Measurements from ENCODE around the gene LDHD. TPM values are rescaled to one million over a fixed set of nuclear protein-coding genes. Genes with fewer than 3 reads are reported as not detected.

LDHD gene
- total and polyA plus RNA-seq, 10 of the 15 experiments (the other 5 are each of a cell fraction or from before 2014, with no cell fraction given): 0.10 to 0.12 TPM; not detected in 8

- RAD21 ChIA-PET (ENCODE audit: unreplicated experiment): interaction anchor here (1.2 to 1.9 kb wide), 2 partner anchors 47 kb away, joined by 3 to 5 read pairs; no protein-coding TSS in a partner anchor
- POLR2A ChIA-PET: interaction anchor here (1.3 kb wide), 1 partner anchor 30 kb away, joined by 3 read pairs; no protein-coding TSS in a partner anchor
- no peaks in the 10 kb centered on the region for H3K9me3 ChIP-seq (replicated peaks; ENCODE audit: control insufficient read depth, insufficient read depth, low read length)
- FAIRE-seq (no peak), ATAC-seq (no peak), DNase-seq (ENCODE audit: low read depth, low spot score) (no peak)
- BruUV-seq (replicated peaks): no TSS peak
- CTCF ChIA-PET: interaction anchor here (0.7 to 2.8 kb wide), 8 partner anchors 9 to 65 kb away, joined by 3 to 8 read pairs (median 4); partner anchors contain the start of gene ZNRF1
- TF ChIP-seq IRF4 (IDR thresholded peaks at IDR 0.05; ENCODE audit: low read depth, low read length) (no peak), ATF2 (IDR thresholded peaks at IDR 0.05; ENCODE audit: low read length) (no peak), RBBP5 (conservative IDR thresholded peaks at IDR 0.05) (no peak), ZNF384 (IDR thresholded peaks at IDR 0.05; ENCODE audit: borderline replicate concordance, low read depth, low read length) (no peak), NFIC (IDR thresholded peaks at IDR 0.05; ENCODE audit: low read depth, low read length) (no peak), RFX5 (IDR thresholded peaks at IDR 0.05; ENCODE audit: low read depth, low read length) (no peak), EP300 (IDR thresholded peaks at IDR 0.05; ENCODE audit: borderline replicate concordance in 1 of 2, control insufficient read depth in 1 of 2, low read depth in 2 of 2, low read length in 2 of 2) (no peak), SIX5 (IDR thresholded peaks at IDR 0.05; ENCODE audit: low read depth, low read length, severe bottlenecking) (no peak), ZNF592 (IDR thresholded peaks at IDR 0.05) (no peak), CHD2 (IDR thresholded peaks at IDR 0.05; ENCODE audit: borderline replicate concordance, low read depth, low read length) (no peak), ZNF24 (IDR thresholded peaks at IDR 0.05) (no peak)
- TF ChIP-seq, protein P1, sequence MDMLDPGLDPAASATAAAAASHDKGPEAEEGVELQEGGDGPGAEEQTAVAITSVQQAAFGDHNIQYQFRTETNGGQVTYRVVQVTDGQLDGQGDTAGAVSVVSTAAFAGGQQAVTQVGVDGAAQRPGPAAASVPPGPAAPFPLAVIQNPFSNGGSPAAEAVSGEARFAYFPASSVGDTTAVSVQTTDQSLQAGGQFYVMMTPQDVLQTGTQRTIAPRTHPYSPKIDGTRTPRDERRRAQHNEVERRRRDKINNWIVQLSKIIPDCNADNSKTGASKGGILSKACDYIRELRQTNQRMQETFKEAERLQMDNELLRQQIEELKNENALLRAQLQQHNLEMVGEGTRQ (IDR thresholded peaks at IDR 0.05; ENCODE audit: borderline replicate concordance, low read depth, low read length): no peak
- no peak overlapping the region for H3K27ac ChIP-seq (ENCODE audit: control insufficient read depth, insufficient read depth)
- H4K20me1 ChIP-seq (ENCODE audit: control insufficient read depth, insufficient read depth): no peaks in the 10 kb centered on the region
- H3K79me2 ChIP-seq (ENCODE audit: control insufficient read depth, insufficient read depth, low read length): no peaks in the 10 kb centered on the region; the same call in none of the 2 replicates
- H2AFZ ChIP-seq (ENCODE audit: control insufficient read depth, low read depth, low read length): no peak overlapping the region
- peaks cover 14% of the 10 kb centered on the region for H3K4me1 ChIP-seq (ENCODE audit: control insufficient read depth, insufficient read depth, low read length)
- no peak overlapping the region for H3K9ac ChIP-seq (ENCODE audit: control insufficient read depth, insufficient read depth, low read length)
- intact Hi-C loops (cut with micrococcal nuclease; ENCODE audit: unreplicated experiment): no loop called here
- no peak overlapping the region for H3K4me3 ChIP-seq
- SMC1A ChIA-PET (ENCODE audit: uncharacterized antibody, unreplicated experiment): interaction anchor here (1.3 kb wide), 2 partner anchors 9 to 56 kb away, joined by 5 to 6 read pairs; no protein-coding TSS in a partner anchor
- no peak overlapping the region for H3K4me2 ChIP-seq (ENCODE audit: control insufficient read depth, insufficient read depth)
- H3K27me3 ChIP-seq (replicated peaks in 1 of 2; ENCODE audit: control insufficient read depth in 2 of 2, insufficient read depth in 2 of 2, low read length in 1 of 2): no peaks in the 10 kb centered on the region
- H3K36me3 ChIP-seq (ENCODE audit: control insufficient read depth in 2 of 2, insufficient read depth in 2 of 2, low read length in 1 of 2): no peaks in the 10 kb centered on the region
- in situ Hi-C loops (cut with MboI): no loop called here
- WGBS (ENCODE audit: insufficient coverage, insufficient replicate concordance, low lambda C conversion rate, missing lambda C conversion rate): 85% methylated on average over 8 of the region's 8 CpGs
Measured at GRCh38 chr16:75063549-75064088, 53.0 kb downstream of the LDHD start.
